Fibroblast of lung (primary cell): ENCODE measurements around the gene HTR3B. TPM values are rescaled to one million over a fixed set of nuclear protein-coding genes. Genes with fewer than 3 reads are reported as not detected.
"Not testable (repeated sequence)": the region's sequence is repeated elsewhere in the genome, so short reads cannot be mapped to it uniquely, and the experiment has no call there.

Source experiments
- DNase-seq, 2 donors: peaks; one replicate each; pipeline versions ENCODE4 v3.0.0 to v3.0.0-alpha.2; 2010; ENCODE audit warnings: low read depth in 2 of 2
- H2AFZ ChIP-seq: 2 replicates; pipeline ENCODE4 v1.5.1; 2012; ENCODE audit warnings: low read length, control low read depth, inconsistent platforms
- H3K27ac ChIP-seq: 2 replicates; pipeline ENCODE4 v1.5.1; 2011; ENCODE audit warnings: low read length, control low read depth; ENCODE audit not compliant: insufficient read depth
- H3K27me3 ChIP-seq: 2 replicates; pipeline ENCODE4 v1.5.1; 2011; ENCODE audit warnings: mild to moderate bottlenecking, low read length; ENCODE audit not compliant: control insufficient read depth, insufficient read depth
- H3K36me3 ChIP-seq: 2 replicates; pipeline ENCODE4 v1.5.1; 2011; ENCODE audit warnings: low read length; ENCODE audit not compliant: control insufficient read depth, insufficient read depth
- H3K4me1 ChIP-seq: 2 replicates; pipeline ENCODE4 v1.5.1; 2011; ENCODE audit warnings: low read length; ENCODE audit not compliant: control insufficient read depth, insufficient read depth; ENCODE audit errors: extremely low read depth
- H3K4me2 ChIP-seq: 2 replicates; pipeline ENCODE4 v1.5.1; 2011; ENCODE audit warnings: low read length, control low read depth; ENCODE audit not compliant: insufficient read depth; ENCODE audit errors: extremely low read depth
- H3K4me3 ChIP-seq, 4 experiments: fragments of 200-600 bp in 1 of 4; sonication (generic) in 1 of 4; replicated peaks in 1 of 4; 2 replicates each; pipeline ENCODE4 v1.5.1; 2011 to 2016; ENCODE audit warnings: low read length in 4 of 4, low read depth in 3 of 4, mild to moderate bottlenecking in 3 of 4, control low read depth in 2 of 4, inconsistent platforms in 1 of 4, mixed read lengths in 1 of 4; ENCODE audit not compliant: insufficient read depth in 1 of 4; ENCODE audit errors: control extremely low read depth in 1 of 4
- H3K79me2 ChIP-seq: 2 replicates; pipeline ENCODE4 v1.5.1; 2012; ENCODE audit warnings: mild to moderate bottlenecking, low read length, inconsistent platforms; ENCODE audit not compliant: control insufficient read depth, insufficient read depth
- H3K9ac ChIP-seq: 2 replicates; pipeline ENCODE4 v1.5.1; 2011; ENCODE audit warnings: mild to moderate bottlenecking, low read length, control low read depth; ENCODE audit not compliant: insufficient read depth
- H3K9me3 ChIP-seq: 2 replicates; pipeline ENCODE4 v1.5.1; 2012; ENCODE audit warnings: low read depth, low read length; ENCODE audit not compliant: control insufficient read depth, insufficient read depth
- H4K20me1 ChIP-seq: 2 replicates; pipeline ENCODE4 v1.5.1; 2011; ENCODE audit warnings: low read length; ENCODE audit not compliant: control insufficient read depth, insufficient read depth; ENCODE audit errors: extremely low read depth
- CTCF ChIP-seq, 2 donors: IDR thresholded peaks in 1 of 2; conservative IDR thresholded peaks in 1 of 2; 1 replicate in 1 of 2; 2 replicates in 1 of 2; pipeline ENCODE4 v1.5.1; 2011 to 2012; ENCODE audit warnings: low read length in 2 of 2, control low read depth in 1 of 2, inconsistent platforms in 1 of 2, low read depth in 1 of 2, mild to moderate bottlenecking in 1 of 2
- EZH2 ChIP-seq: IDR thresholded peaks from 2 replicates; pipeline ENCODE4 v1.5.1; 2012; ENCODE audit warnings: low read length, control low read depth, mild to moderate bottlenecking; ENCODE audit errors: missing control alignments
- polyA plus RNA-seq, 2 donors: library from polyadenylated mRNA; depleted of rRNA in 1 of 2; stranded (reverse) in 1 of 2; unstranded in 1 of 2; fragments of >200 nt; gene quantifications; 2 replicates each; pipeline ENCODE4 v1.2.1, GENCODE V29; 2011 to 2012; ENCODE audit warnings: missing spikeins in 1 of 2
- total RNA-seq: library from RNA; depleted of rRNA; stranded (reverse); fragments of >200 nt; gene quantifications from 2 replicates; pipeline ENCODE4 v1.2.1, GENCODE V29; 2014

HTR3B gene
- total and polyA plus RNA-seq, 2 donors (not counting 1 experiment from before 2014, with no cell fraction given), result not detected

DNA sequence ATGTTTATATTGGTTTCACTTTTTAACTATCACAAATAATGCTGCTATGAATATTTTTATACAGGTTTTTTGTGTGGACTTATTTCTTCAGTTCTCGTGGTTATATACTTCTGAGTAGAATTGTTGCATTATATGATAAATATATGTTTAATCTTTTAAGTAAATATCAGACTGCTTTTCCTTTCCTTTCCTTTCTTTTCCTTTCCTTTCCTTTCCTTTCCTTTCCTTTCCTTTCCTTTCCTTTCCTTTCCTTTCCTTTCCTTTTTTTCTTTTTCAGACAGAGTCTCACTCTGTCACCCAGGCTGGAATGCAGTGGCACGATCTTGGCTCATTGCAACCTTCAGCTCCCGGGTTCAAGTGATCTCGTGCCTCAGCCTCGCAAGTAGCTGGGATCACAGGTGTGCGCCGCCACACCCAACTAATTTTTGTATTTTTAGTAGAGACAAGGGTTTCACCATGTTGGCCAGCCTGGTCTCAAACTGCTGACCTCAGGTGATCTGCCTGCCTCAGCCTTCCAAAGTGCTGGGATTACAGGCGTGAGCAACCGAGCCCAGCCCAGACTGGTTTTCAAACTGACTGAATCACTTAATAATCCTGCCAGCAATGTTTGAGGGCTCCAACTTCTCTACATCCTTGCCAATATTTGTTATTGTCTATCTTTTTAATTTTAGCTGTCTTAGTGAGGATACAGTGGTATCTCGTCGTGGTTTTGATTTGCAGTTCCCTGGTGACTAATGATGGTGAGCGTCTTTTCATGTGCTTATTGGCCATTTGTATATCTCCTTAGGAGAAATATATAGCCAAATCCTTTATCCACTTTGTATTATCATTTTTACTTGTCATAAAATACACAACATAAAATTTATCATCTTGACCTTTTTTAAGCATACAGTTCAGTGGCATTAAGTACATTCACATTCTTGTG is 21.9 kb downstream of the HTR3B start:
- H3K27me3 ChIP-seq, result no peaks in the 10 kb centered on the region
- no peak overlapping the region for H3K27ac ChIP-seq
- no peaks in the 10 kb centered on the region for H4K20me1 ChIP-seq
- H3K79me2 ChIP-seq, result no peaks in the 10 kb centered on the region
- H3K4me2 ChIP-seq, result no peak overlapping the region
- no peaks in the 10 kb centered on the region for H3K9me3 ChIP-seq
- no peak overlapping the region for H3K4me3 ChIP-seq
- no peak overlapping the region for H2AFZ ChIP-seq
- H3K36me3 ChIP-seq, result no peaks in the 10 kb centered on the region
- TF ChIP-seq CTCF (conservative IDR thresholded peaks at IDR 0.05 in 1 of 2, IDR thresholded peaks at IDR 0.05 in 1 of 2; ENCODE audit: low read depth in 1 of 2, low read length in 2 of 2) (no peak), EZH2 (no peak)
- DNase-seq, result no peak
- H3K9ac ChIP-seq, result no peak overlapping the region
- H3K4me1 ChIP-seq, result no peaks in the 10 kb centered on the region

GRCh38 chr11:113928311-113928710 is 23.7 kb downstream of the HTR3B start:
- Histone ChIP-seq H3K27me3 (no peaks in the 10 kb centered on the region), H4K20me1 (no peaks in the 10 kb centered on the region), H3K4me2 (no peak overlapping the region), H3K79me2 (no peaks in the 10 kb centered on the region), H3K36me3 (no peaks in the 10 kb centered on the region), H3K4me1 (no peaks in the 10 kb centered on the region), H3K4me3 (no peak overlapping the region), H3K9me3 (no peaks in the 10 kb centered on the region), H2AFZ (no peak overlapping the region), H3K9ac (no peak overlapping the region), H3K27ac (no peak overlapping the region)
- no peak for DNase-seq
- TF ChIP-seq EZH2, result no peak
- TF ChIP-seq CTCF (conservative IDR thresholded peaks at IDR 0.05 in 1 of 2, IDR thresholded peaks at IDR 0.05 in 1 of 2; ENCODE audit: low read depth in 1 of 2, low read length in 2 of 2), result no peak

DNA sequence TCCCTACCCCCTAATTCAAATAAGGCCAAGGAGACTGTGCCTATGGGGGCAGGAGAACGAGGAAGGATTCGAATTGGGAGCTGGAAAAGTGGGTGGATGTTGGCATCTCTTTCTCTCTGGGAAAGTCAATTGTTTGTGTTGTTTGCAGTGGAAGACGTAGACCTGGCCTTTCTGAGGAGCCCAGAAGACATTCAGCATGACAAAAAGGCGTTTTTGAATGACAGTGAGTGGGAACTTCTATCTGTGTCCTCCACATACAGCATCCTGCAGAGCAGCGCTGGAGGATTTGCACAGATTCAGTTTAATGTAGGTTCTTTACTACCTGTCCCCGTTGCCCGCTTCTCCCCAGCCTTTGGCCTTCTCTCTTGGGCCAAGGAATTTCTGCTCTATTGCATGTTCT is 28.2 kb downstream of the HTR3B start:
- H4K20me1 ChIP-seq, result no peaks in the 10 kb centered on the region
- no peak for DNase-seq
- no peak overlapping the region for H3K9ac ChIP-seq
- H3K9me3 ChIP-seq, result no peaks in the 10 kb centered on the region
- no peak for TF ChIP-seq EZH2
- no peak for TF ChIP-seq CTCF (conservative IDR thresholded peaks at IDR 0.05 in 1 of 2, IDR thresholded peaks at IDR 0.05 in 1 of 2; ENCODE audit: low read depth in 1 of 2, low read length in 2 of 2)
- H3K36me3 ChIP-seq, result no peaks in the 10 kb centered on the region
- no peaks in the 10 kb centered on the region for H3K27me3 ChIP-seq
- no peak overlapping the region for H3K4me3 ChIP-seq
- H3K4me2 ChIP-seq, result no peak overlapping the region
- H3K4me1 ChIP-seq, result no peaks in the 10 kb centered on the region
- no peak overlapping the region for H2AFZ ChIP-seq
- H3K79me2 ChIP-seq, result no peaks in the 10 kb centered on the region
- no peak overlapping the region for H3K27ac ChIP-seq

GRCh38 chr11:113934193-113934592 is 29.6 kb downstream of the HTR3B start:
- not testable (repeated sequence) for H3K9me3 ChIP-seq, H3K36me3 ChIP-seq, H3K4me1 ChIP-seq, H4K20me1 ChIP-seq, H2AFZ ChIP-seq, H3K79me2 ChIP-seq, H3K27ac ChIP-seq, H3K9ac ChIP-seq, H3K27me3 ChIP-seq, DNase-seq, H3K4me3 ChIP-seq, H3K4me2 ChIP-seq
